ENCODE results near the gene PLEK2.

DNA sequence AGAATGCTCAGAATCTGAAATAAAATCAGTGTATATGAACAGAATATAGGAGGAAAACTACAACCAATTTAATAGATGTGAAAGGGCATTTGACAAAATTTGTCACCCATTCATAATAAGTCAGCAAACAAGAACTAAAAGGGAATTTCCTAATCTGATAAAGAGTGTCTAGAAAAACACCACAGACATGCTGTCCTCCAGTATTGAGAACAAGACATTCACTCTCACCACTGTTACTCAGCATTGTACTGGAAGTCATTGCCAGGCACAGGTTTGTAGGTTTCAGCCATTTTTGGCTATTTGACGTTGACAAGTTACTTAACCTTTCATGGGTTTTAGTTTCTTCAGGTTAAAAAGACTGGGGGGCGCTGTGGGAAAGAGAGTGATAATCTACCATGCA is 38.6 kb downstream of the PLEK2 start:
- TF ChIP-seq, protein P1, sequence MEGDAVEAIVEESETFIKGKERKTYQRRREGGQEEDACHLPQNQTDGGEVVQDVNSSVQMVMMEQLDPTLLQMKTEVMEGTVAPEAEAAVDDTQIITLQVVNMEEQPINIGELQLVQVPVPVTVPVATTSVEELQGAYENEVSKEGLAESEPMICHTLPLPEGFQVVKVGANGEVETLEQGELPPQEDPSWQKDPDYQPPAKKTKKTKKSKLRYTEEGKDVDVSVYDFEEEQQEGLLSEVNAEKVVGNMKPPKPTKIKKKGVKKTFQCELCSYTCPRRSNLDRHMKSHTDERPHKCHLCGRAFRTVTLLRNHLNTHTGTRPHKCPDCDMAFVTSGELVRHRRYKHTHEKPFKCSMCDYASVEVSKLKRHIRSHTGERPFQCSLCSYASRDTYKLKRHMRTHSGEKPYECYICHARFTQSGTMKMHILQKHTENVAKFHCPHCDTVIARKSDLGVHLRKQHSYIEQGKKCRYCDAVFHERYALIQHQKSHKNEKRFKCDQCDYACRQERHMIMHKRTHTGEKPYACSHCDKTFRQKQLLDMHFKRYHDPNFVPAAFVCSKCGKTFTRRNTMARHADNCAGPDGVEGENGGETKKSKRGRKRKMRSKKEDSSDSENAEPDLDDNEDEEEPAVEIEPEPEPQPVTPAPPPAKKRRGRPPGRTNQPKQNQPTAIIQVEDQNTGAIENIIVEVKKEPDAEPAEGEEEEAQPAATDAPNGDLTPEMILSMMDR (IDR thresholded peaks at IDR 0.05): no peak
- no peak for TF ChIP-seq POLR2A (IDR thresholded peaks at IDR 0.05)

All from right lobe of liver (tissue), 4 donors.